CD4-positive, alpha-beta T cell (primary cell): ENCODE results near the gene TTC34. TPM values are rescaled to one million over a fixed set of nuclear protein-coding genes. Genes with fewer than 3 reads are reported as not detected.
"Not testable (repeated sequence)": the region's sequence is repeated elsewhere in the genome, so short reads cannot be mapped to it uniquely, and the experiment has no call there.

ENCODE experiments used
- ATAC-seq: fragments of 200-7000 bp; cut with Tn5 transposase; one replicate; pipeline ENCODE4 v1.10.0; 2022; ENCODE audit warnings: mild to moderate bottlenecking; ENCODE audit not compliant: poor library complexity
- CTCF ChIA-PET: fragments of 350-600 bp; sonication (Branson Sonifier 250); formaldehyde crosslinking; loops from one replicate; lab custom pipeline; 2021; ENCODE audit warnings: antibody characterized with exemption, inconsistent platforms; lab: Charles Lee
- POLR2A ChIA-PET: fragments of 350-600 bp; sonication (Branson Sonifier 250); formaldehyde crosslinking; loops from one replicate; lab custom pipeline; 2021; ENCODE audit warnings: antibody characterized with exemption, inconsistent platforms; lab: Charles Lee
- DNase-seq, 14 experiments: peaks; one replicate each; pipeline ENCODE4 v3.0.0-alpha.2; 2013 to 2020; ENCODE audit warnings: mixed read lengths in 2 of 14
- H3K27ac ChIP-seq, 2 donors: one replicate each; pipeline versions ENCODE4 v1.5.1 to v1.7.0; 2013; ENCODE audit warnings: low read length in 2 of 2, low read depth in 1 of 2, mild to moderate bottlenecking in 1 of 2
- H3K27me3 ChIP-seq, 2 experiments: 1 replicate in 1 of 2; 2 replicates in 1 of 2; pipeline versions ENCODE4 v1.6.1 to v1.7.0; 2013; ENCODE audit warnings: low read length in 2 of 2, control low read depth in 1 of 2, mild to moderate bottlenecking in 1 of 2, moderate library complexity in 1 of 2; ENCODE audit not compliant: insufficient read depth in 2 of 2, control insufficient read depth in 1 of 2
- H3K36me3 ChIP-seq: one replicate; pipeline ENCODE4 v1.6.1; 2013; ENCODE audit warnings: low read length, control low read depth; ENCODE audit not compliant: insufficient read depth
- H3K4me1 ChIP-seq: one replicate; pipeline ENCODE4 v1.6.1; 2013; ENCODE audit warnings: low read length, control low read depth; ENCODE audit not compliant: insufficient read depth
- H3K4me3 ChIP-seq: one replicate; pipeline ENCODE4 v1.5.1; 2013; ENCODE audit warnings: mild to moderate bottlenecking, low read length, moderate library complexity
- H3K9me3 ChIP-seq, 2 experiments: 1 replicate in 1 of 2; 2 replicates in 1 of 2; pipeline versions ENCODE4 v1.6.1 to v1.7.0; 2013; ENCODE audit warnings: low read length in 2 of 2, mild to moderate bottlenecking in 2 of 2, control low read depth in 1 of 2, moderate library complexity in 1 of 2; ENCODE audit not compliant: control insufficient read depth in 1 of 2, insufficient read depth in 1 of 2
- H3K27ac Mint-ChIP-seq: one replicate; pipeline ENCODE4 v1.8.0; 2020; ENCODE audit warnings: mixed read lengths
- H3K27me3 Mint-ChIP-seq: one replicate; pipeline ENCODE4 v1.8.0; 2021; ENCODE audit warnings: mixed read lengths
- H3K36me3 Mint-ChIP-seq: one replicate; pipeline ENCODE4 v1.8.0; 2021; ENCODE audit warnings: low read depth, mixed read lengths
- H3K4me1 Mint-ChIP-seq: one replicate; pipeline ENCODE4 v1.8.0; 2021; ENCODE audit warnings: low read depth, mixed read lengths
- H3K4me3 Mint-ChIP-seq: one replicate; pipeline ENCODE4 v1.8.0; 2020; ENCODE audit warnings: mild to moderate bottlenecking, mixed read lengths
- H3K9me3 Mint-ChIP-seq: one replicate; pipeline ENCODE4 v1.8.0; 2020; ENCODE audit warnings: mixed read lengths
- intact Hi-C, 2 experiments: fragments of 100-400 bp; cut with DNase I in 1 of 2; cut with micrococcal nuclease in 1 of 2; formaldehyde crosslinking; loops; one replicate each; pipeline versions ENCODE4 v1.15.1 to v1.9.0; 2023 to 2025; cut with DNase I, micrococcal nuclease
- total RNA-seq, 174 experiments: library from RNA in 2 of 174; stranded (reverse) in 2 of 174; gene quantifications; one replicate each; pipeline ENCODE4 v1.2.3 and lab custom pipeline; 2021 to 2026

The TTC34 gene
- total RNA-seq, 2 experiments from 2014 or later: 1.3 TPM

DNA sequence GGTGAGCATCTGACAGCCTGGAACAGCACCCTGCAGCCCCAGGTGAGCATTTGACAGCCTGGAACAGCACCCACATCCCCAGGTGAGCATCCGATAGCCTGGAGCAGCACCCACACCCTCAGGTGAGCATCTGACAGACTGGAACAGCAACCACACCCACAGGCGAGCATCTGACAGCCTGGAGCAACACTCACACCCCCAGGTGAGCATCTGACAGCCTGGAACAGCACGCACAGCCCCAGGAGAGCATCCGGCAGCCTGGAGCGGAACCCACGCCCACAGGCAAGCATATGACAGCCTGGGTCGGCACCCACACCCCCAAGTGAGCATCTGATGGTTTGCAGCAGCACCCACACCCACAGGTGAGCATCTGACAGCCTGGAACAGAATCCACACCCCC lies 117.5 kb downstream of the TTC34 start:
- intact Hi-C loops, H3K4me3 ChIP-seq, H3K27me3 Mint-ChIP-seq, H3K9me3 Mint-ChIP-seq, POLR2A ChIA-PET, H3K36me3 Mint-ChIP-seq, H3K27ac Mint-ChIP-seq, H3K4me3 Mint-ChIP-seq, H3K27me3 ChIP-seq, H3K4me1 Mint-ChIP-seq, CTCF ChIA-PET, H3K4me1 ChIP-seq, H3K36me3 ChIP-seq, ATAC-seq, H3K27ac ChIP-seq, H3K9me3 ChIP-seq: not testable (repeated sequence)
- peak in 3 of 14 experiments; percentile 15 to 41 (median 32) for DNase-seq

DNA sequence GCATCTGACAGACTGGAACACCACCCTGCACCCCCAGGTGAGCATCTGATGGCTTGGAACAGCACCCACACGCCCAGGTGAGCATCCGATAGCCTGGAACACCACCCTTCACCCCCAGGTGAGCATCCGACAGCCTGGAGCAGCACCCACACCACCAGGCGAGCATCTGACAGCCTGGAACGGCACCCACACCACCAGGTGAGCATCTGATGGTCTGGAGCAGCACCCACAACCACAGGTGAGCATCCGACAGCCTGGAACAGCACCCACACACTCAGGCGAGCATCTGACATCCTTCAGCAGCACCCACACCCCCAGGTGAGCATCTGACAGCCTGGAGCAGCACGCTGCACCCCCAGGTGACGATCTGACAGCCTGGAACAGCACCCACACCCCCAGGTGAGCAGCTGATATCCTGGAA lies 118.2 kb downstream of the TTC34 start:
- intact Hi-C loops: not testable (repeated sequence)

DNA sequence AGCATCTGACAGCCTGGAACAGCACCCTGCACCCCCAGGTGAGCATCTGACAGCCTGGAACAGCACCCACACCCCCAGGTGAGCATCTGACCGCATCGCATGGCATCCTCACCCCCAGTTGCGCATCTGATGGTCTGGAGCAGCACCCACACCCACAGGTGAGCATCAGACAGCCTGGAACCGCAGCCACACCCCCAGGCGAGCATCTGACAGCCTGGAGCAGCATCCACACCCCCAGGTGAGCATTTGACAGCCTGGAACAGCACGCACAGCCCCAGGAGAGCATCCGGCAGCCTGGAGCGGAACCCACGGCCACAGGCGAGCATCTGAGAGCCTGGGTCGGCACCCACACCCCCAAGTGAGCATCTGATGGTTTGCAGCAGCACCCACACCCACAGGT lies 118.6 kb downstream of the TTC34 start:
- peak in 1 of 14 experiments; percentile 12 for DNase-seq
- H3K4me3 Mint-ChIP-seq, H3K36me3 Mint-ChIP-seq, H3K4me3 ChIP-seq, CTCF ChIA-PET, H3K36me3 ChIP-seq, POLR2A ChIA-PET, H3K27ac Mint-ChIP-seq, H3K4me1 ChIP-seq, H3K27ac ChIP-seq, H3K27me3 ChIP-seq, ATAC-seq, H3K27me3 Mint-ChIP-seq, H3K4me1 Mint-ChIP-seq, H3K9me3 Mint-ChIP-seq, intact Hi-C loops, H3K9me3 ChIP-seq: not testable (repeated sequence)

More for the DNA sequence above, 118.2 kb downstream of the TTC34 start:
- POLR2A ChIA-PET, H3K9me3 Mint-ChIP-seq, H3K4me3 Mint-ChIP-seq, CTCF ChIA-PET, H3K27me3 Mint-ChIP-seq, ATAC-seq, H3K36me3 Mint-ChIP-seq, H3K4me3 ChIP-seq, H3K9me3 ChIP-seq, H3K27ac ChIP-seq, H3K36me3 ChIP-seq, H3K4me1 Mint-ChIP-seq, H3K4me1 ChIP-seq, H3K27me3 ChIP-seq, H3K27ac Mint-ChIP-seq: not testable (repeated sequence)
- peak in 2 of 14 experiments; percentile 8 to 11 for DNase-seq

GRCh38 chr1:2676726-2677125 lies 124.8 kb downstream of the TTC34 start:
- H3K4me1 Mint-ChIP-seq, POLR2A ChIA-PET, H3K27ac ChIP-seq, DNase-seq, H3K4me1 ChIP-seq, H3K4me3 Mint-ChIP-seq, H3K36me3 Mint-ChIP-seq, H3K9me3 Mint-ChIP-seq, H3K27me3 Mint-ChIP-seq, H3K27ac Mint-ChIP-seq, H3K27me3 ChIP-seq, H3K9me3 ChIP-seq, ATAC-seq, H3K4me3 ChIP-seq, H3K36me3 ChIP-seq, intact Hi-C loops, CTCF ChIA-PET: not testable (repeated sequence)

DNA sequence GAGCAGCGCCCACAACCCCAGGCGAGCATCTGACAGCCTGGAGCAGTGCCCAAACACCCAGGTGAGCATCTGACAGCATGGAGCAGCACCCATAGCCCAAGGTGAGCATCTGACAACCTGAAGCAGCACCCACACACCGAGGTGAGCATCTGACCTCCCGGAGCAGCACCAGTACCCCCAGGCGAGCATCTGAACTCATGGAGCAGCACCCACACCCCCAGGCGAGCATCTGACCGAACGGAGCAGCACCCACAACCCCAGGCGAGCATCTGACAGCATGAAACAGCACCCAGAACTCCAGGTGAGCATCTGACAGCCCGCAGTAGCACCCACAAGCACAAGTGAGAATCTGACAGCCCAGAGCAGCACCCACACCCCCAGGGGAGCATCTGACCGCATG lies 129.8 kb downstream of the TTC34 start:
- POLR2A ChIA-PET, H3K36me3 Mint-ChIP-seq, H3K9me3 Mint-ChIP-seq: not testable (repeated sequence)

GRCh38 chr1:2659806-2660205 lies 141.7 kb downstream of the TTC34 start:
- H3K27me3 ChIP-seq: peaks cover 8 to 12% of the 10 kb centered on the region in 2 experiments
- H3K27ac Mint-ChIP-seq, H3K36me3 ChIP-seq, CTCF ChIA-PET, H3K36me3 Mint-ChIP-seq, H3K4me3 ChIP-seq, POLR2A ChIA-PET, H3K4me3 Mint-ChIP-seq, intact Hi-C loops, H3K4me1 ChIP-seq, H3K9me3 Mint-ChIP-seq, H3K27ac ChIP-seq, ATAC-seq, H3K4me1 Mint-ChIP-seq, H3K27me3 Mint-ChIP-seq: not testable (repeated sequence)
- H3K9me3 ChIP-seq: peaks cover 0 to 16% of the 10 kb centered on the region in 2 experiments
- DNase-seq: peak in 1 of 14 experiments; percentile 33

More for the DNA sequence above, 129.8 kb downstream of the TTC34 start:
- H3K27me3 Mint-ChIP-seq, H3K4me3 ChIP-seq, H3K4me3 Mint-ChIP-seq, intact Hi-C loops, H3K4me1 Mint-ChIP-seq, ATAC-seq, H3K27ac ChIP-seq, CTCF ChIA-PET, H3K4me1 ChIP-seq, H3K27ac Mint-ChIP-seq, H3K27me3 ChIP-seq, H3K36me3 ChIP-seq, H3K9me3 ChIP-seq: not testable (repeated sequence)
- peak in 1 of 14 experiments; percentile 30 for DNase-seq

GRCh38 chr1:2657909-2658308 lies 143.6 kb downstream of the TTC34 start:
- Histone ChIP-seq H3K27me3 (peaks cover 27 to 31% of the 10 kb centered on the region in 2 experiments), H3K9me3 (peaks cover 0 to 31% of the 10 kb centered on the region in 2 experiments)
- CTCF ChIA-PET, intact Hi-C loops, H3K36me3 ChIP-seq, H3K4me3 ChIP-seq, H3K4me3 Mint-ChIP-seq, H3K36me3 Mint-ChIP-seq, H3K9me3 Mint-ChIP-seq, H3K27ac ChIP-seq, ATAC-seq, POLR2A ChIA-PET, H3K27ac Mint-ChIP-seq, H3K4me1 ChIP-seq, H3K4me1 Mint-ChIP-seq, DNase-seq: not testable (repeated sequence)
- H3K27me3 Mint-ChIP-seq: peaks cover 28% of the 10 kb centered on the region
